Neural cell (in vitro differentiated cells): ENCODE data around the gene C1QTNF8.

ENCODE experiments used
- CTCF ChIP-seq: fragments of 450-650 bp; IDR thresholded peaks from 2 replicates; pipeline ENCODE4 v1.5.1; 2014; ENCODE audit warnings: antibody characterized with exemption, mild to moderate bottlenecking, moderate library complexity; ENCODE audit not compliant: poor library complexity, severe bottlenecking
- EZH2 ChIP-seq: fragments of 200-600, 300-800 bp; shearing (Covaris generic), sonication (generic); IDR thresholded peaks from 2 replicates; pipeline ENCODE4 v1.6.1; 2014; ENCODE audit warnings: antibody characterized with exemption, low read length, borderline replicate concordance, mild to moderate bottlenecking; ENCODE audit not compliant: insufficient read depth, poor library complexity, severe bottlenecking
- MXI1 ChIP-seq: fragments of 450-650 bp; conservative IDR thresholded peaks from 2 replicates; pipeline ENCODE4 v1.6.1; 2014; ENCODE audit warnings: antibody characterized with exemption, mild to moderate bottlenecking; ENCODE audit not compliant: poor library complexity, severe bottlenecking
- POLR2AphosphoS5 ChIP-seq: IDR thresholded peaks from 2 replicates; pipeline ENCODE4 v1.6.1; 2012
- RAD21 ChIP-seq: fragments of 450-650 bp; conservative IDR thresholded peaks from 2 replicates; pipeline ENCODE4 v1.6.1; 2014; ENCODE audit warnings: antibody characterized with exemption, mild to moderate bottlenecking, moderate library complexity
- TAF1 ChIP-seq: IDR thresholded peaks from 2 replicates; pipeline ENCODE4 v1.6.1; 2012; ENCODE audit warnings: low read depth

- TF ChIP-seq TAF1 (no peak), CTCF (no peak), MXI1 (no peak), POLR2AphosphoS5 (no peak), EZH2 (no peak), RAD21 (no peak)
Measured at GRCh38 chr16:1094601-1095449, 1.2 kb downstream of the C1QTNF8 start.
